Esophagus squamous epithelium (tissue), 5 donors: ENCODE measurements around the gene ASH1L. TPM values are rescaled to one million over a fixed set of nuclear protein-coding genes. Genes with fewer than 3 reads are reported as not detected.
"Not testable (repeated sequence)": the region's sequence is repeated elsewhere in the genome, so short reads cannot be mapped to it uniquely, and the experiment has no call there.

Experiments
- DNase-seq: peaks from one replicate; lab custom pipeline; 2025; lab: John Stamatoyannopoulos, UW
- H3K27ac ChIP-seq, 4 donors: fragments of 200-600 bp; sonication (generic); one replicate each; pipeline ENCODE4 v1.5.1; 2016 to 2019; ENCODE audit warnings: mild to moderate bottlenecking in 1 of 4
- H3K27me3 ChIP-seq, 4 donors: fragments of 200-600 bp; sonication (generic); 1 replicate in 3 of 4; 2 replicates in 1 of 4; pipeline versions ENCODE4 v1.5.1 to v1.6.0; 2017 to 2021; ENCODE audit warnings: antibody characterized with exemption in 1 of 4
- H3K36me3 ChIP-seq, 3 donors: fragments of 200-600 bp; sonication (generic); one replicate each; pipeline ENCODE4 v1.5.1; 2016 to 2019
- H3K4me1 ChIP-seq, 3 donors: fragments of 200-600 bp; sonication (generic); one replicate each; pipeline ENCODE4 v1.5.1; 2017 to 2019
- H3K4me3 ChIP-seq, 4 donors: fragments of 200-600 bp; sonication (generic); 1 replicate in 3 of 4; 2 replicates in 1 of 4; pipeline ENCODE4 v1.5.1; 2016 to 2019; ENCODE audit warnings: mild to moderate bottlenecking in 2 of 4, moderate library complexity in 1 of 4
- H3K9me3 ChIP-seq, 3 donors: fragments of 200-600 bp; sonication (generic); one replicate each; pipeline ENCODE4 v1.5.1; 2016 to 2019
- POLR2A ChIP-seq, 4 donors: fragments of 450-650 bp; IDR thresholded peaks; one replicate each; pipeline ENCODE4 v1.6.1; 2017; ENCODE audit warnings: antibody characterized with exemption in 4 of 4, mild to moderate bottlenecking in 4 of 4, moderate library complexity in 3 of 4
- WGBS, 2 donors: methylation state at CpG; one replicate each; pipeline ENCODE4 v1.1.5; 2018; 5-methylcytosine and 5-hydroxymethylcytosine counted together
- intact Hi-C: fragments of 100-400 bp; cut with DNase I; formaldehyde crosslinking; loops from one replicate; pipeline ENCODE4 v1.15.0; 2022
- total RNA-seq, 4 donors: library from RNA; depleted of rRNA; stranded (reverse); fragments of >200 nt; gene quantifications; one replicate each; pipeline ENCODE4 v1.1.0, GENCODE V29; 2016
- TF ChIP-seq, protein P1 (sequence below), 6 experiments: fragments of 450-650 bp in 4 of 6; fragments of 200-600 bp in 2 of 6; sonication (generic) in 2 of 6; IDR thresholded peaks; one replicate each; pipeline ENCODE4 v1.5.1; 2016 to 2019; ENCODE audit warnings: antibody characterized with exemption in 6 of 6, mild to moderate bottlenecking in 4 of 6, moderate library complexity in 4 of 6
- donor health status: DM: yes; HTN: yes; CAD: no.

ASH1L gene
- total RNA-seq, 4 donors from 2014 or later = 27.6 to 57.4 (median 31.2) TPM

DNA sequence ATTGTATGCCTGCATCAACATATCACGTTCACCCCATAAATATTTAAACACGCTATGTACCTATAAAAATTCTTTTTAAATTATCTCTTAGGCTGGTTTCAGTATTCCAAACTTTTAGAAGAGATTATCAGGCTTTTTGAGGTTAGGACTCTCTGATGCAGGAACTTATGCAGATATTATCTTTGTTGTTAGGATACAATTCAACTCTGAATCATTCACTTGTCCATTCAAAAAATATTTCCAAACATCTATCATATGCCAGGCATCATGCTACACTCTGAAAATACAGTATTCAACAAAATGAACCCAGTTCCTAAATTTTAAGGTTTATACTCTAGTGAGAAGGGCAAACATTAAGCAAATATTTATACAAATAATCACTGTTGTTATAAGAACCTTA is 40.5 kb downstream of the ASH1L start:
- Histone ChIP-seq H3K9me3 (no peaks in the 10 kb centered on the region), H3K4me1 (peaks cover 0 to 17% (median 3%) of the 10 kb centered on the region in 3 donors), H3K4me3 (no peak overlapping the region), H3K27me3 (no peaks in the 10 kb centered on the region), H3K27ac (no peak overlapping the region), H3K36me3 (peaks cover 0 to 32% (median 4%) of the 10 kb centered on the region in 3 donors)
- TF ChIP-seq POLR2A (IDR thresholded peaks at IDR 0.05) = no peak
- TF ChIP-seq, protein P1, sequence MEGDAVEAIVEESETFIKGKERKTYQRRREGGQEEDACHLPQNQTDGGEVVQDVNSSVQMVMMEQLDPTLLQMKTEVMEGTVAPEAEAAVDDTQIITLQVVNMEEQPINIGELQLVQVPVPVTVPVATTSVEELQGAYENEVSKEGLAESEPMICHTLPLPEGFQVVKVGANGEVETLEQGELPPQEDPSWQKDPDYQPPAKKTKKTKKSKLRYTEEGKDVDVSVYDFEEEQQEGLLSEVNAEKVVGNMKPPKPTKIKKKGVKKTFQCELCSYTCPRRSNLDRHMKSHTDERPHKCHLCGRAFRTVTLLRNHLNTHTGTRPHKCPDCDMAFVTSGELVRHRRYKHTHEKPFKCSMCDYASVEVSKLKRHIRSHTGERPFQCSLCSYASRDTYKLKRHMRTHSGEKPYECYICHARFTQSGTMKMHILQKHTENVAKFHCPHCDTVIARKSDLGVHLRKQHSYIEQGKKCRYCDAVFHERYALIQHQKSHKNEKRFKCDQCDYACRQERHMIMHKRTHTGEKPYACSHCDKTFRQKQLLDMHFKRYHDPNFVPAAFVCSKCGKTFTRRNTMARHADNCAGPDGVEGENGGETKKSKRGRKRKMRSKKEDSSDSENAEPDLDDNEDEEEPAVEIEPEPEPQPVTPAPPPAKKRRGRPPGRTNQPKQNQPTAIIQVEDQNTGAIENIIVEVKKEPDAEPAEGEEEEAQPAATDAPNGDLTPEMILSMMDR (IDR thresholded peaks at IDR 0.05) = no peak
- 94 to 97% methylated on average over 2 of the region's 2 CpGs for WGBS, 2 donors
- intact Hi-C loops = no loop called here
- no peak for DNase-seq

DNA sequence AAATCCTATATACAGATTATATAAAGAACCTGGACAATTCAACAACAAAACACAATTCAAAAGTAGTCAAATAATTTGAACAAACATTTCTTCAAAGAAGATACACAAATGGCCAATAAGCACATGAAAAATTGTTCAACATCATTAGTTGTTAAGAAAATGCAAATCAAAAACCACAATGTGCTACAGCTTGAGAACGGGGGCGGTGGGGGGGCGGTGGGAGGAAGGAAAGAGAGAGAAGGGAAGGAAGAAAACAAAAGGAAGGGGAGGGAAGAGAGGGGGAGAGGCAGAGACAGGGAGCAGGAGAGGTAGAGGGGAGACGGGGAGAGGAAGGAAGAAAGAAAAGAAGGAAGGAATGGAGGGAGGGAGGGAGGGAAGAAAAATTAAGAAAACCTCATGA is 44.1 kb downstream of the ASH1L start:
- DNase-seq = no peak
- peaks cover 0 to 10% (median 3%) of the 10 kb centered on the region in 3 donors for H3K4me1 ChIP-seq
- H3K9me3 ChIP-seq = no peaks in the 10 kb centered on the region
- H3K27me3 ChIP-seq = no peaks in the 10 kb centered on the region
- TF ChIP-seq POLR2A (IDR thresholded peaks at IDR 0.05) = no peak
- peaks cover 0 to 44% (median 4%) of the 10 kb centered on the region in 3 donors for H3K36me3 ChIP-seq
- intact Hi-C loops = no loop called here
- 39 to 76% methylated on average over 3 to 4 of the region's 4 CpGs for WGBS, 2 donors
- H3K27ac ChIP-seq = no peak overlapping the region
- no peak overlapping the region for H3K4me3 ChIP-seq

DNA sequence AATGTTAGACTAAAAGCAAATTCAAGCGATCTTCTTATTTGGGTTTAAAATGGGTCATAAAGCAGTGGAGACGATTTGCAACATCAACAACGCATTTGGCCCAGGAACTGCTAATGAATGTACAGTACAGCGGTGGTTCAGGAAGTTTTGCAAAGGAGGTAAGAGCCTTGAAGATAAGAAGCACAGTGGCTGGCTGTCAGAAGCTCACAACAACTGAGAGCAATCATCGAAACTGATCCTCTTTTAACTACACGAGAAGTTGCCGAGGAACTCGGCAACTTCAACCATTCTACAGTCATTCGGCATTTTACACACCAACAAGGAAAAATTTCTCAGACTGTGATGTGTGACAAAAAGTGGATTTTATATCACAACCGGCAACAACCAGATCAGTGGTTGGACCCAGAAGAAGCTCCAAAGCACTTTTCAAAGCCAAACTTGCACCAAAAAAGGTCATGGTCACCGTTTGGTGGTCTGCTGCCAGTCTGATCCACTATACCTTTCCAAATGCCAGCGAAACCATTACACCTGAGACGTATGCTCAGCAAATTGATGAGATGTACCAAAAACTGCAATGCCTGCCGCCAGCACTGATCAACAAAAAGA is 47.9 kb downstream of the ASH1L start:
- WGBS, 2 donors = 84 to 91% methylated on average over 14 of the region's 14 CpGs
- TF ChIP-seq, protein P1 (IDR thresholded peaks at IDR 0.05) = no peak
- no peak for TF ChIP-seq POLR2A (IDR thresholded peaks at IDR 0.05)
- H3K27ac ChIP-seq = no peak overlapping the region
- peaks cover 0 to 44% (median 4%) of the 10 kb centered on the region in 3 donors for H3K36me3 ChIP-seq
- no peak for DNase-seq
- no peak overlapping the region for H3K4me3 ChIP-seq
- H3K27me3 ChIP-seq = no peaks in the 10 kb centered on the region
- H3K4me1 ChIP-seq = peaks cover 0 to 3% (median 3%) of the 10 kb centered on the region in 3 donors
- intact Hi-C loops = no loop called here
- no peaks in the 10 kb centered on the region for H3K9me3 ChIP-seq

DNA sequence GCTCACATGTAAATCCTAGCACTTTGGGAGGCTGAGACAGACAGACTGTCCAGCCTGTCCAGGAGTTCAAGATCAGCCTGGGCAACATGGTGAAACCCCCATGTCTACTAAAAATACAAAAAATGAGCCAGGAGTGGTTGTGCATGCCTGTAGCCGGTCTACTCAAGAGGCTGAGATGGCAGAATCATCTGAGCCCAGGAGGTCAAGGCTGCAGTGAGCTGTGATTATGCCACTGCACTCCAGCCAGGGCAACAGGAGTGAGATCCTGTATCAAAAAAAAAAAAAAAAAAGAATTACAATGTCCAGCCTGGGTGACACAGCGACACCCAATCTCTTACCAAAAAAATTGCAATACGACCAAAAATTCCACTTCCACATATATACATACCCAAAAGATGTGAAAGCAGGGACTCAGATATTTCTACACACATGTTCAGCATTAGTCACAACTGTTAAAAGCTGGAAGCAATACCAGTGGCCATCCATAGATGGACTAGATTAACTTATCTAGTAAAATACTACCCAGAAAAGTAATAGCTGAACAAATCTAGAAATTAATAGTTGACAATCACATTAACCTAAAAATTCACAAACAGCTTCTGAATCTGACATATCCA is 49.2 kb downstream of the ASH1L start:
- 84 to 88% methylated on average over 3 of the region's 3 CpGs for WGBS, 2 donors
- no peaks in the 10 kb centered on the region for H3K27me3 ChIP-seq
- no peak overlapping the region for H3K27ac ChIP-seq
- intact Hi-C loops = no loop called here
- no peaks in the 10 kb centered on the region for H3K9me3 ChIP-seq
- H3K4me1 ChIP-seq = peaks cover 0 to 11% (median 0%) of the 10 kb centered on the region in 3 donors
- TF ChIP-seq POLR2A (IDR thresholded peaks at IDR 0.05) = no peak
- TF ChIP-seq, protein P1 (IDR thresholded peaks at IDR 0.05) = no peak
- H3K36me3 ChIP-seq = peaks cover 0 to 34% (median 0%) of the 10 kb centered on the region in 3 donors
- no peak overlapping the region for H3K4me3 ChIP-seq
- DNase-seq = no peak

DNA sequence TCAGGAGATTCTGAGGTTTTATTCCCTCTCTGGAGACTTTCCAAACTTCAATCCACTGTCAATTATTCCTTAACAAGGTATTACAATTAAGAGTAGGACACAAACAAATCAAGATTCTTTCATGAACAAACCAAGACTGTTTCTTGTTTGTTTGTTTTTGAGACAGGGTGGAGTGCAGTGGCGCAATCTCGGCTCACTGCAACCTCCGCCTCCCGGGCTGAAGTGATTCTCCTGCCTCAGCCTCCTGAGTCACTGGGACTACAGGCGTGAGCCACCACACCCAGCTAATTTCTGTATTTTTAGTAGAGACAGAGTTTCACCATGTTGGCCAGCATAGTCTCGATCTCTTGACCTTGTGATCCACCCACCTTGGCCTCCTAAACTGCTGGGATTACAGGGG is 51.2 kb downstream of the ASH1L start:
- H3K4me3 ChIP-seq, H3K27me3 ChIP-seq, H3K27ac ChIP-seq, intact Hi-C loops, H3K9me3 ChIP-seq, DNase-seq: not testable (repeated sequence)
- 72% methylated on average over 6 of the region's 6 CpGs for WGBS, 2 donors
- peaks cover 0 to 22% (median 0%) of the 10 kb centered on the region in 3 donors for H3K36me3 ChIP-seq
- peaks cover 0 to 20% (median 0%) of the 10 kb centered on the region in 3 donors for H3K4me1 ChIP-seq

DNA sequence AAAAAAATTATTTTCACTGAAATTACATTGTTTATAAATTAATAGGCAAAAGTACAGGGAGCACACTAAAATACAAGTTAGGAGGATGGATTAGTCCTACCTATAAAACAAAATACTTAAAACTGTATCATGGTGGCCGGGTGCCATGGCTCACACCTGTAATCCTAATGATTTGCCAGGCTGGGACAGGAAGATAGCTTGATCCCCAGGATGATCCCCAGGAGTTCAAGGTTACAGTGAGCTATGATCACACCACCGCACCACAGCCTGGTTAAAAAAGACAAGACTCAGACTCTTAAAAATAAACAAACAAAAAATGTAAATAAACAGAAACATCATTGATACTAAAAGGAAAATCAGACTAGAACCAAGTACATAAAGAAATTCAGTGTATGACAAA is 53.5 kb downstream of the ASH1L start:
- H3K27ac ChIP-seq = no peak overlapping the region
- 84 to 90% methylated on average over 2 of the region's 2 CpGs for WGBS, 2 donors

More for the DNA sequence above, 53.5 kb downstream of the ASH1L start:
- Histone ChIP-seq H3K9me3 (no peaks in the 10 kb centered on the region), H3K4me3 (no peak overlapping the region), H3K4me1 (peaks cover 0 to 27% (median 0%) of the 10 kb centered on the region in 3 donors), H3K27me3 (no peaks in the 10 kb centered on the region), H3K36me3 (peaks cover 0 to 17% (median 0%) of the 10 kb centered on the region in 3 donors)
- intact Hi-C loops = loop anchor here (10.0 kb wide), 1 partner anchor 244 kb away; the partner anchor contains the start of gene SCAMP3
- no peak for DNase-seq
- TF ChIP-seq POLR2A (IDR thresholded peaks at IDR 0.05) = no peak
